Stimulated activated effector memory CD8-positive, alpha-beta T cell treated with anti-CD3 and anti-CD28 coated beads, Interleukin-12 subunit alpha, Interleukin-12 subunit beta, amount 100 ng/mL, for 72 hours (primary cell): Measurements from ENCODE around the gene ARF1.

Experiments used
- ATAC-seq: fragments of 150-1000 bp; cut with Tn5 transposase; 2 replicates; pipeline ENCODE4 v1.10.0; 2021
- DNase-seq, 2 donors: peaks; one replicate each; pipeline ENCODE4 v3.0.0; 2021 to 2022; ENCODE audit warnings: low spot score in 2 of 2
- H3K27ac Mint-ChIP-seq: one replicate; pipeline ENCODE4 v1.8.0; 2022; ENCODE audit warnings: mild to moderate bottlenecking, mixed read lengths
- H3K36me3 Mint-ChIP-seq: one replicate; pipeline ENCODE4 v1.8.0; 2022; ENCODE audit warnings: mild to moderate bottlenecking, mixed read lengths
- H3K4me1 Mint-ChIP-seq: one replicate; pipeline ENCODE4 v1.8.0; 2022; ENCODE audit warnings: mixed read lengths
- H3K4me3 Mint-ChIP-seq: one replicate; pipeline ENCODE4 v1.8.0; 2022; ENCODE audit warnings: mild to moderate bottlenecking, mixed read lengths
- H3K9me3 Mint-ChIP-seq: one replicate; pipeline ENCODE4 v1.8.0; 2022; ENCODE audit warnings: mixed read lengths

ARF1 gene

DNA sequence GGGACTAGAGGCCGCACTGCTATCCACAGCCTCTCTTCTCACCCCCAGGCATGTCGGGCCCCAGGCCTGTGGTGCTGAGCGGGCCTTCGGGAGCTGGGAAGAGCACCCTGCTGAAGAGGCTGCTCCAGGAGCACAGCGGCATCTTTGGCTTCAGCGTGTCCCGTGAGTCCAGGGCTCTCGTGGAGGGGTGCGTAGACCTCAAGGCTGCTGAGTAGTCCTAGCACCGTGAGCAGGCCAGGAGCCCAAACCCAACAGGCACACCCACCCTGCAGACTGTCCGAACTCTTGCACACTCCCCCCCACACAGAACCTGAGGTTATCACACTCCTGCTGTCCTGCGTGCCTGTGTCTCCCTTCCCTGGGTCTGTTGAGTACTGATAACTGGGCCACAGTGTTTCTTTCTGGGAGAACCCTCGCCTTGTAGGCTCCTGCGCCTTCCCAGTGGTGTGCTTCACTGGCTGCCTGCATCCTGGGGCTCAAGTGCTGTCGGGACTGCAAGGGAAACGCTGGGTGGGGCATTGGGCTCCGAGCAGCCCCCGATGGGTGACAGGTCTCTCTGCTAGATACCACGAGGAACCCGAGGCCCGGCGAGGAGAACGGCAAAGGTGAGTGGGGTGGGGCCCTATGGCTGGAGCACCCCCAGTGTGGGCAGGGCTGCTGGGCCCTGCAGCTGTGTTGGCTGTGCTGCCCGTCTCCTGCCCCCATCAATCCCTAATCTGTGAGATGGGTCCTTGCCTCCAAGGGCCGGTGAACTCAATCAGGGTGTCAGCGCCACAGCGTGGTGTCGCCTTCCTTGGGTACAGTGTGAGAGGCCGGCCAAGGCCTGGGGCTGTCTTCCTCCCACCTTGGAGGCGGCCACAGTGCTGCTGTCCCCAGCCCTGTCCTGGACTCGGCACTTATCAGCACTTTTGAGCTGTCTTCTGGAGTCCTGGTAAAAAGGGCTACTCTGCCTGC is 63.2 kb downstream of the ARF1 start:
- Mint-ChIP-seq H3K36me3 (peaks cover 21% of the 10 kb centered on the region), H3K4me3 (no peak overlapping the region), H3K27ac (no peak overlapping the region), H3K9me3 (no peaks in the 10 kb centered on the region), H3K4me1 (peaks cover 31% of the 10 kb centered on the region)
- ATAC-seq (no peak), DNase-seq (no peak)

- H3K4me3 Mint-ChIP-seq: no peak overlapping the region
- H3K27ac Mint-ChIP-seq: no peak overlapping the region
- DNase-seq: no peak
- ATAC-seq: no peak
- H3K4me1 Mint-ChIP-seq: peaks cover 36% of the 10 kb centered on the region
- peaks cover 18% of the 10 kb centered on the region for H3K36me3 Mint-ChIP-seq
- no peaks in the 10 kb centered on the region for H3K9me3 Mint-ChIP-seq
Observed at GRCh38 chr1:228146417-228147150, 64.1 kb downstream of the ARF1 start.

GRCh38 chr1:228147151-228147693 is 64.7 kb downstream of the ARF1 start:
- ATAC-seq: no peak
- Mint-ChIP-seq H3K36me3 (peaks cover 18% of the 10 kb centered on the region), H3K9me3 (no peaks in the 10 kb centered on the region), H3K27ac (no peak overlapping the region), H3K4me1 (peaks cover 35% of the 10 kb centered on the region), H3K4me3 (no peak overlapping the region)
- no peak for DNase-seq

- Mint-ChIP-seq H3K4me1 (peaks cover 29% of the 10 kb centered on the region), H3K27ac (no peak overlapping the region), H3K4me3 (no peak overlapping the region), H3K9me3 (no peaks in the 10 kb centered on the region), H3K36me3 (peaks cover 16% of the 10 kb centered on the region)
- DNase-seq (no peak), ATAC-seq (no peak)
Observed at GRCh38 chr1:228147768-228148167, 65.3 kb downstream of the ARF1 start.

GRCh38 chr1:228148196-228148861 is 65.8 kb downstream of the ARF1 start:
- Mint-ChIP-seq H3K4me1 (peaks cover 24% of the 10 kb centered on the region), H3K4me3 (no peak overlapping the region), H3K36me3 (peaks cover 10% of the 10 kb centered on the region), H3K9me3 (no peaks in the 10 kb centered on the region), H3K27ac (no peak overlapping the region)
- ATAC-seq: no peak
- no peak for DNase-seq
